Measurements from ENCODE around the gene ADARB2. TPM values are rescaled to one million over a fixed set of nuclear protein-coding genes. Genes with fewer than 3 reads are reported as not detected.

Gene ADARB2
- total and polyA plus RNA-seq, 10 of the 15 experiments (the other 5 are each of a cell fraction or from before 2014, with no cell fraction given) = 0.02 to 4.1 (median 0.76) TPM

DNA sequence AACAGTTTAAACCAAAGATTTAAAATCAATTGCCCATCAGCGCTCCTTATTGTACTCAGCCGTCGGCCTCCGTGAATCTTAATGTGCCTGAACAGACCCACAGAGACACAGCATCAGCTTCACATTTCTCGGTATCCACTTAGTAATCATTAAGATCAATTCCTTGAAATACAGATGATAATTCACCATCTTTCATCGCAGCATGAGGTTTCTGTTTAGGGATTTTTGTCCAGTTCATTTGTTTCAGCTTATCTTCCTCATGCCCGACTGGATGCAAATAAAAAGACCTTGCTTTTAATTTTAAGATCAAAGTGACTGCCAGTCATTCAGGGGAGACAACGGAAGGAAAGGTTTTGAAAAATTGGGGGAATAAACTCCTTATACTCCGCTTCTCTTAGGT lies 473.3 kb downstream of the ADARB2 start:
- Histone ChIP-seq H2AFZ (ENCODE audit: control insufficient read depth, low read depth, low read length) (no peak overlapping the region), H3K79me2 (ENCODE audit: control insufficient read depth, insufficient read depth, low read length) (no peaks in the 10 kb centered on the region), H4K20me1 (ENCODE audit: control insufficient read depth, insufficient read depth) (no peaks in the 10 kb centered on the region), H3K4me3 (no peak overlapping the region), H3K36me3 (ENCODE audit: control insufficient read depth in 2 of 2, insufficient read depth in 2 of 2, low read length in 1 of 2) (no peaks in the 10 kb centered on the region), H3K9me3 (replicated peaks; ENCODE audit: control insufficient read depth, insufficient read depth, low read length) (no peaks in the 10 kb centered on the region), H3K27ac (ENCODE audit: control insufficient read depth, insufficient read depth) (no peak overlapping the region), H3K4me1 (ENCODE audit: control insufficient read depth, insufficient read depth, low read length) (no peaks in the 10 kb centered on the region), H3K4me2 (ENCODE audit: control insufficient read depth, insufficient read depth) (no peak overlapping the region), H3K27me3 (replicated peaks in 1 of 2; ENCODE audit: control insufficient read depth in 2 of 2, insufficient read depth in 2 of 2, low read length in 1 of 2) (no peaks in the 10 kb centered on the region), H3K9ac (ENCODE audit: control insufficient read depth, insufficient read depth, low read length) (no peak overlapping the region)
- no peak for DNase-seq (ENCODE audit: low read depth, low spot score)
- ATAC-seq = no peak
- BruUV-seq (replicated peaks) = no TSS peak
- ChIA-PET POLR2A (no interaction called here), RAD21 (ENCODE audit: unreplicated experiment) (no interaction called here), SMC1A (ENCODE audit: uncharacterized antibody, unreplicated experiment) (no interaction called here), CTCF (no interaction called here)
- in situ Hi-C loops (cut with MboI) (no loop called here), intact Hi-C loops (cut with micrococcal nuclease; ENCODE audit: unreplicated experiment) (no loop called here)
- no peak for FAIRE-seq
- no peak for TF ChIP-seq RAD51 (IDR thresholded peaks at IDR 0.05)
- TF ChIP-seq, protein P1, sequence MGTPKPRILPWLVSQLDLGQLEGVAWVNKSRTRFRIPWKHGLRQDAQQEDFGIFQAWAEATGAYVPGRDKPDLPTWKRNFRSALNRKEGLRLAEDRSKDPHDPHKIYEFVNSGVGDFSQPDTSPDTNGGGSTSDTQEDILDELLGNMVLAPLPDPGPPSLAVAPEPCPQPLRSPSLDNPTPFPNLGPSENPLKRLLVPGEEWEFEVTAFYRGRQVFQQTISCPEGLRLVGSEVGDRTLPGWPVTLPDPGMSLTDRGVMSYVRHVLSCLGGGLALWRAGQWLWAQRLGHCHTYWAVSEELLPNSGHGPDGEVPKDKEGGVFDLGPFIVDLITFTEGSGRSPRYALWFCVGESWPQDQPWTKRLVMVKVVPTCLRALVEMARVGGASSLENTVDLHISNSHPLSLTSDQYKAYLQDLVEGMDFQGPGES (IDR thresholded peaks at IDR 0.05) = no peak
- TF ChIP-seq, protein P2, sequence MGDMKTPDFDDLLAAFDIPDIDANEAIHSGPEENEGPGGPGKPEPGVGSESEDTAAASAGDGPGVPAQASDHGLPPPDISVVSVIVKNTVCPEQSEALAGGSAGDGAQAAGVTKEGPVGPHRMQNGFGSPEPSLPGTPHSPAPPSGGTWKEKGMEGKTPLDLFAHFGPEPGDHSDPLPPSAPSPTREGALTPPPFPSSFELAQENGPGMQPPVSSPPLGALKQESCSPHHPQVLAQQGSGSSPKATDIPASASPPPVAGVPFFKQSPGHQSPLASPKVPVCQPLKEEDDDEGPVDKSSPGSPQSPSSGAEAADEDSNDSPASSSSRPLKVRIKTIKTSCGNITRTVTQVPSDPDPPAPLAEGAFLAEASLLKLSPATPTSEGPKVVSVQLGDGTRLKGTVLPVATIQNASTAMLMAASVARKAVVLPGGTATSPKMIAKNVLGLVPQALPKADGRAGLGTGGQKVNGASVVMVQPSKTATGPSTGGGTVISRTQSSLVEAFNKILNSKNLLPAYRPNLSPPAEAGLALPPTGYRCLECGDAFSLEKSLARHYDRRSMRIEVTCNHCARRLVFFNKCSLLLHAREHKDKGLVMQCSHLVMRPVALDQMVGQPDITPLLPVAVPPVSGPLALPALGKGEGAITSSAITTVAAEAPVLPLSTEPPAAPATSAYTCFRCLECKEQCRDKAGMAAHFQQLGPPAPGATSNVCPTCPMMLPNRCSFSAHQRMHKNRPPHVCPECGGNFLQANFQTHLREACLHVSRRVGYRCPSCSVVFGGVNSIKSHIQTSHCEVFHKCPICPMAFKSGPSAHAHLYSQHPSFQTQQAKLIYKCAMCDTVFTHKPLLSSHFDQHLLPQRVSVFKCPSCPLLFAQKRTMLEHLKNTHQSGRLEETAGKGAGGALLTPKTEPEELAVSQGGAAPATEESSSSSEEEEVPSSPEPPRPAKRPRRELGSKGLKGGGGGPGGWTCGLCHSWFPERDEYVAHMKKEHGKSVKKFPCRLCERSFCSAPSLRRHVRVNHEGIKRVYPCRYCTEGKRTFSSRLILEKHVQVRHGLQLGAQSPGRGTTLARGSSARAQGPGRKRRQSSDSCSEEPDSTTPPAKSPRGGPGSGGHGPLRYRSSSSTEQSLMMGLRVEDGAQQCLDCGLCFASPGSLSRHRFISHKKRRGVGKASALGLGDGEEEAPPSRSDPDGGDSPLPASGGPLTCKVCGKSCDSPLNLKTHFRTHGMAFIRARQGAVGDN (IDR thresholded peaks at IDR 0.05) = no peak
- TF ChIP-seq, protein P3, sequence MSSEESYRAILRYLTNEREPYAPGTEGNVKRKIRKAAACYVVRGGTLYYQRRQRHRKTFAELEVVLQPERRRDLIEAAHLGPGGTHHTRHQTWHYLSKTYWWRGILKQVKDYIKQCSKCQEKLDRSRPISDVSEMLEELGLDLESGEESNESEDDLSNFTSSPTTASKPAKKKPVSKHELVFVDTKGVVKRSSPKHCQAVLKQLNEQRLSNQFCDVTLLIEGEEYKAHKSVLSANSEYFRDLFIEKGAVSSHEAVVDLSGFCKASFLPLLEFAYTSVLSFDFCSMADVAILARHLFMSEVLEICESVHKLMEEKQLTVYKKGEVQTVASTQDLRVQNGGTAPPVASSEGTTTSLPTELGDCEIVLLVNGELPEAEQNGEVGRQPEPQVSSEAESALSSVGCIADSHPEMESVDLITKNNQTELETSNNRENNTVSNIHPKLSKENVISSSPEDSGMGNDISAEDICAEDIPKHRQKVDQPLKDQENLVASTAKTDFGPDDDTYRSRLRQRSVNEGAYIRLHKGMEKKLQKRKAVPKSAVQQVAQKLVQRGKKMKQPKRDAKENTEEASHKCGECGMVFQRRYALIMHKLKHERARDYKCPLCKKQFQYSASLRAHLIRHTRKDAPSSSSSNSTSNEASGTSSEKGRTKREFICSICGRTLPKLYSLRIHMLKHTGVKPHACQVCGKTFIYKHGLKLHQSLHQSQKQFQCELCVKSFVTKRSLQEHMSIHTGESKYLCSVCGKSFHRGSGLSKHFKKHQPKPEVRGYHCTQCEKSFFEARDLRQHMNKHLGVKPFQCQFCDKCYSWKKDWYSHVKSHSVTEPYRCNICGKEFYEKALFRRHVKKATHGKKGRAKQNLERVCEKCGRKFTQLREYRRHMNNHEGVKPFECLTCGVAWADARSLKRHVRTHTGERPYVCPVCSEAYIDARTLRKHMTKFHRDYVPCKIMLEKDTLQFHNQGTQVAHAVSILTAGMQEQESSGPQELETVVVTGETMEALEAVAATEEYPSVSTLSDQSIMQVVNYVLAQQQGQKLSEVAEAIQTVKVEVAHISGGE (CRISPR knock-in tag; IDR thresholded peaks at IDR 0.05) = no peak
- TF ChIP-seq RAD21 (IDR thresholded peaks at IDR 0.05; ENCODE audit: insufficient read depth, low read depth, low read length) = no peak
- no peak for TF ChIP-seq NFYB (IDR thresholded peaks at IDR 0.05; ENCODE audit: insufficient read depth, low read depth, low read length)
- WGBS (ENCODE audit: insufficient coverage, insufficient replicate concordance, low lambda C conversion rate, missing lambda C conversion rate) = 61% methylated on average over 9 of the region's 9 CpGs

All from GM12878 (cell line).